HEK293 (cell line): ENCODE data around the gene MAEA.

Experiments
- CTCF ChIA-PET: fragments of 350-600 bp; formaldehyde crosslinking; extraction: SDS; loops from one replicate; lab custom pipeline; 2021; ENCODE audit warnings: antibody characterized with exemption; lab: Yijun Ruan, JAX
- POLR2A ChIA-PET: fragments of 300-600 bp; formaldehyde crosslinking; extraction: SDS; loops from one replicate; lab custom pipeline; 2020; ENCODE audit warnings: antibody characterized with exemption, inconsistent platforms; lab: Yijun Ruan, JAX
- H3K27ac ChIP-seq: fragments of 200-500 bp; sonication (Bioruptor generic); 2 replicates; pipeline ENCODE4 v1.5.1; 2014; ENCODE audit warnings: low read depth, low read length, control low read depth, inconsistent platforms; ENCODE audit errors: extremely low read depth
- H3K36me3 ChIP-seq, 2 experiments: fragments of 200-500 bp in 1 of 2; sonication (Bioruptor generic) in 1 of 2; 1 replicate in 1 of 2; 2 replicates in 1 of 2; pipeline ENCODE4 v1.5.1; 2014 to 2017; ENCODE audit warnings: inconsistent platforms in 2 of 2, low read length in 2 of 2; ENCODE audit not compliant: control insufficient read depth in 2 of 2, insufficient read depth in 1 of 2
- H3K4me1 ChIP-seq: fragments of 200-500 bp; sonication (Bioruptor generic); 2 replicates; pipeline ENCODE4 v1.5.1; 2014; ENCODE audit warnings: mild to moderate bottlenecking, low read length, inconsistent platforms; ENCODE audit not compliant: control insufficient read depth, insufficient read depth
- H3K4me3 ChIP-seq: 2 replicates; pipeline ENCODE4 v1.5.1; 2011; ENCODE audit warnings: low read depth, mild to moderate bottlenecking, control low read depth, low read length, moderate library complexity
- H3K9me3 ChIP-seq: fragments of 200-500 bp; sonication (Bioruptor generic); 2 replicates; pipeline ENCODE4 v1.5.1; 2014; ENCODE audit warnings: low read depth, low read length, inconsistent platforms; ENCODE audit not compliant: control insufficient read depth, insufficient read depth
- SP3 ChIP-seq: fragments of 450-650 bp; formaldehyde crosslinking; IDR thresholded peaks from 2 replicates; pipeline ENCODE4 v1.5.1; 2016; ENCODE audit warnings: missing biosample characterization, missing genetic modification characterization
- TCF7L2 ChIP-seq: IDR thresholded peaks from 2 replicates; pipeline ENCODE4 v1.6.1; 2011; ENCODE audit warnings: low read depth, mild to moderate bottlenecking, inconsistent platforms, low read length, moderate library complexity, borderline replicate concordance
- WT1 ChIP-seq: fragments of 450-650 bp; formaldehyde crosslinking; IDR thresholded peaks from 2 replicates; pipeline ENCODE4 v1.5.1; 2016; ENCODE audit warnings: missing biosample characterization, missing genetic modification characterization
- ZBTB20 ChIP-seq: fragments of 450-650 bp; formaldehyde crosslinking; IDR thresholded peaks from 2 replicates; pipeline ENCODE4 v1.5.1; 2016; ENCODE audit warnings: missing biosample characterization, missing genetic modification characterization
- ZNF16 ChIP-seq: fragments of 450-650 bp; formaldehyde crosslinking; IDR thresholded peaks from 2 replicates; pipeline ENCODE4 v1.5.1; 2016; ENCODE audit warnings: low read depth, missing biosample characterization, missing genetic modification characterization
- ZNF19 ChIP-seq: fragments of 450-650 bp; formaldehyde crosslinking; IDR thresholded peaks from 2 replicates; pipeline ENCODE4; 2016; ENCODE audit warnings: missing biosample characterization, missing genetic modification characterization, low read depth
- ZNF214 ChIP-seq: fragments of 450-650 bp; formaldehyde crosslinking; IDR thresholded peaks from 2 replicates; pipeline ENCODE4 v1.5.1; 2017; ENCODE audit warnings: missing biosample characterization, mild to moderate bottlenecking, missing genetic modification characterization, borderline replicate concordance
- ZNF350 ChIP-seq: fragments of 450-650 bp; formaldehyde crosslinking; IDR thresholded peaks from 2 replicates; pipeline ENCODE4 v1.5.0; 2017; ENCODE audit warnings: missing biosample characterization, mild to moderate bottlenecking, missing genetic modification characterization
- ZNF391 ChIP-seq: fragments of 450-650 bp; formaldehyde crosslinking; IDR thresholded peaks from 2 replicates; pipeline ENCODE4 v1.5.1; 2016; ENCODE audit warnings: low read depth, missing biosample characterization, missing genetic modification characterization, borderline replicate concordance
- ZNF514 ChIP-seq: fragments of 450-650 bp; formaldehyde crosslinking; IDR thresholded peaks from 2 replicates; pipeline ENCODE4 v1.5.1; 2016; ENCODE audit warnings: missing biosample characterization, missing genetic modification characterization
- ZNF529 ChIP-seq: fragments of 450-650 bp; formaldehyde crosslinking; IDR thresholded peaks from 2 replicates; pipeline ENCODE4 v1.5.1; 2017; ENCODE audit warnings: missing genetic modification characterization, missing biosample characterization; ENCODE audit not compliant: insufficient replicate concordance
- ZNF544 ChIP-seq: fragments of 450-650 bp; formaldehyde crosslinking; IDR thresholded peaks from 2 replicates; pipeline ENCODE4 v1.5.0; 2017; ENCODE audit warnings: missing biosample characterization, missing genetic modification characterization
- ZNF558 ChIP-seq: fragments of 450-650 bp; formaldehyde crosslinking; IDR thresholded peaks from 2 replicates; pipeline ENCODE4 v1.5.1; 2016; ENCODE audit warnings: missing biosample characterization, missing genetic modification characterization
- ZNF660 ChIP-seq: fragments of 450-650 bp; IDR thresholded peaks from 2 replicates; pipeline ENCODE4 v1.5.1; 2018; ENCODE audit warnings: missing biosample characterization, mild to moderate bottlenecking, missing genetic modification characterization
- ZNF776 ChIP-seq: fragments of 450-650 bp; formaldehyde crosslinking; IDR thresholded peaks from 2 replicates; pipeline ENCODE4 v1.5.0; 2017; ENCODE audit warnings: missing biosample characterization, missing genetic modification characterization, borderline replicate concordance
- ZSCAN16 ChIP-seq: fragments of 450-650 bp; formaldehyde crosslinking; IDR thresholded peaks from 2 replicates; pipeline ENCODE4 v1.5.1; 2016; ENCODE audit warnings: missing biosample characterization, missing genetic modification characterization
- TF ChIP-seq, protein P1 (sequence below): fragments of 450-650 bp; formaldehyde crosslinking; IDR thresholded peaks from 2 replicates; pipeline ENCODE4 v1.5.1; 2016; ENCODE audit warnings: missing biosample characterization, missing genetic modification characterization, borderline replicate concordance
- TF ChIP-seq, protein P2 (sequence below): fragments of 450-650 bp; formaldehyde crosslinking; IDR thresholded peaks from 2 replicates; pipeline ENCODE4 v1.5.1; 2016; ENCODE audit warnings: missing biosample characterization, missing genetic modification characterization
- TF ChIP-seq, protein P3 (sequence below): fragments of 450-650 bp; formaldehyde crosslinking; IDR thresholded peaks from 2 replicates; pipeline ENCODE4 v1.5.1; 2016; ENCODE audit warnings: missing biosample characterization, missing genetic modification characterization
- TF ChIP-seq, protein P4 (sequence below): fragments of 450-650 bp; formaldehyde crosslinking; IDR thresholded peaks from 2 replicates; pipeline ENCODE4; 2016; ENCODE audit warnings: missing biosample characterization, missing genetic modification characterization

The MAEA gene

DNA sequence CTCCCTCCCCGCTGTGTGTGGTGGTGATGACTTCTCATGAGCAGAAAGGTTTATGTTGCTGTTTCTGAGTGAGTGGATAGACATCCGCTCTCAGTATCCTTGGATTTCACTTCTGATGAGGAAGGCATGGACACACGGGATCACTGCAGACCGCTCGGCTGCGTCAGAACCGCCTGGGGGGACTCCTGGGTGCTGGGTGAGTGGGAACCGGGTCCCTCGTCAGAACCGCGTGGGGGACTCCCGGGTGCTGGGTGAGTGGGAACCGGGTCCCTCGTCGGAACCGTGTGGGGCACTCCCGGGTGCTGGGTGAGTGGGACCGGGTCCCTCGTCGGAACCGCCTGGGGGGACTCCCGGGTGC is 49.8 kb upstream of the MAEA start (continued):
- TF ChIP-seq, protein P1, sequence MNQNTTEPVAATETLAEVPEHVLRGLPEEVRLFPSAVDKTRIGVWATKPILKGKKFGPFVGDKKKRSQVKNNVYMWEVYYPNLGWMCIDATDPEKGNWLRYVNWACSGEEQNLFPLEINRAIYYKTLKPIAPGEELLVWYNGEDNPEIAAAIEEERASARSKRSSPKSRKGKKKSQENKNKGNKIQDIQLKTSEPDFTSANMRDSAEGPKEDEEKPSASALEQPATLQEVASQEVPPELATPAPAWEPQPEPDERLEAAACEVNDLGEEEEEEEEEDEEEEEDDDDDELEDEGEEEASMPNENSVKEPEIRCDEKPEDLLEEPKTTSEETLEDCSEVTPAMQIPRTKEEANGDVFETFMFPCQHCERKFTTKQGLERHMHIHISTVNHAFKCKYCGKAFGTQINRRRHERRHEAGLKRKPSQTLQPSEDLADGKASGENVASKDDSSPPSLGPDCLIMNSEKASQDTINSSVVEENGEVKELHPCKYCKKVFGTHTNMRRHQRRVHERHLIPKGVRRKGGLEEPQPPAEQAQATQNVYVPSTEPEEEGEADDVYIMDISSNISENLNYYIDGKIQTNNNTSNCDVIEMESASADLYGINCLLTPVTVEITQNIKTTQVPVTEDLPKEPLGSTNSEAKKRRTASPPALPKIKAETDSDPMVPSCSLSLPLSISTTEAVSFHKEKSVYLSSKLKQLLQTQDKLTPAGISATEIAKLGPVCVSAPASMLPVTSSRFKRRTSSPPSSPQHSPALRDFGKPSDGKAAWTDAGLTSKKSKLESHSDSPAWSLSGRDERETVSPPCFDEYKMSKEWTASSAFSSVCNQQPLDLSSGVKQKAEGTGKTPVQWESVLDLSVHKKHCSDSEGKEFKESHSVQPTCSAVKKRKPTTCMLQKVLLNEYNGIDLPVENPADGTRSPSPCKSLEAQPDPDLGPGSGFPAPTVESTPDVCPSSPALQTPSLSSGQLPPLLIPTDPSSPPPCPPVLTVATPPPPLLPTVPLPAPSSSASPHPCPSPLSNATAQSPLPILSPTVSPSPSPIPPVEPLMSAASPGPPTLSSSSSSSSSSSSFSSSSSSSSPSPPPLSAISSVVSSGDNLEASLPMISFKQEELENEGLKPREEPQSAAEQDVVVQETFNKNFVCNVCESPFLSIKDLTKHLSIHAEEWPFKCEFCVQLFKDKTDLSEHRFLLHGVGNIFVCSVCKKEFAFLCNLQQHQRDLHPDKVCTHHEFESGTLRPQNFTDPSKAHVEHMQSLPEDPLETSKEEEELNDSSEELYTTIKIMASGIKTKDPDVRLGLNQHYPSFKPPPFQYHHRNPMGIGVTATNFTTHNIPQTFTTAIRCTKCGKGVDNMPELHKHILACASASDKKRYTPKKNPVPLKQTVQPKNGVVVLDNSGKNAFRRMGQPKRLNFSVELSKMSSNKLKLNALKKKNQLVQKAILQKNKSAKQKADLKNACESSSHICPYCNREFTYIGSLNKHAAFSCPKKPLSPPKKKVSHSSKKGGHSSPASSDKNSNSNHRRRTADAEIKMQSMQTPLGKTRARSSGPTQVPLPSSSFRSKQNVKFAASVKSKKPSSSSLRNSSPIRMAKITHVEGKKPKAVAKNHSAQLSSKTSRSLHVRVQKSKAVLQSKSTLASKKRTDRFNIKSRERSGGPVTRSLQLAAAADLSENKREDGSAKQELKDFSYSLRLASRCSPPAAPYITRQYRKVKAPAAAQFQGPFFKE (tag by site-specific recombination): no peak

DNA sequence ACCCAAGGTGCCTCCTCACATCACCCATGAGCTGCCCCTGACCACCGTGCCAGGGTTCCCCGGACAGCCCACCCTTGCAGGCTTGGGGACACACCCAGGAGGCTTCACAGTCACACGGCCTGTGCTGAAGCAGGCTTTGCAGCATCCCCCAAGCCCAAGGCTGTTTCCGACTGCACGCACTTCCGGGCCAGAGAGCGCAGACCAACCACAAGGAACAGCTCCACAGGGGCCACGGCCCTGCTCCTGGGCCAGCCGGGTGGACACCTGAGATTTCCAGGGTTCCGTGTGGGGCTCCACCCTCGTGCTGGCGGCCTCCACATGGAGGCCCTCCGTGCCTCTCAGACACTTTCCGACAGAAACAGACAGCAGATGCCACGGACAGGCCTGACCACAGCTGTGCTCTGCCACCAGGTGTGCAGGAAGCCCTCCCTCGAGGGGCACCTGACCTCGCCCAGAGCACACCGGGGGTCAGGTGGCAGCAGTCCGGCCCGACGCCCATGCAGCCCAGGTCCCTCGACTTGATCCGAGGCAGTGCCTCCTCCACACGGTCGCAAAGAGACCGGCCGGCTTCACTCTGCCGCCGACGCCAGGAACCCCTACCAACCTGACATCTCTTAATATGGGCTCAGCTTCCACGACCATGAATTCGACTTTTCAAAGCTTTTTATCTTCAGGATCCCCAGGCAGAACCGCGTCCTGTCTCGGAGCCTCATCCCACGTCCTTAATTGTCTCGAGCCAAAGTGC is 48.8 kb upstream of the MAEA start:
- Histone ChIP-seq H3K4me1 (no peaks in the 10 kb centered on the region), H3K27ac (no peak overlapping the region), H3K4me3 (no peak overlapping the region)
- no peak for TF ChIP-seq ZNF514 (tag by site-specific recombination)
- no peak for TF ChIP-seq ZNF544 (tag by site-specific recombination)
- no peak for TF ChIP-seq ZNF350 (tag by site-specific recombination)
- TF ChIP-seq ZNF391 (tag by site-specific recombination): no peak
- TF ChIP-seq, all 188 proteins: peak for 0
- ChIA-PET POLR2A (no interaction called here), CTCF (no interaction called here)
- Histone ChIP-seq H3K36me3 (peaks cover 0 to 71% of the 10 kb centered on the region in 2 experiments; a peak in 1 of 3 replicates), H3K9me3 (no peaks in the 10 kb centered on the region)

DNA sequence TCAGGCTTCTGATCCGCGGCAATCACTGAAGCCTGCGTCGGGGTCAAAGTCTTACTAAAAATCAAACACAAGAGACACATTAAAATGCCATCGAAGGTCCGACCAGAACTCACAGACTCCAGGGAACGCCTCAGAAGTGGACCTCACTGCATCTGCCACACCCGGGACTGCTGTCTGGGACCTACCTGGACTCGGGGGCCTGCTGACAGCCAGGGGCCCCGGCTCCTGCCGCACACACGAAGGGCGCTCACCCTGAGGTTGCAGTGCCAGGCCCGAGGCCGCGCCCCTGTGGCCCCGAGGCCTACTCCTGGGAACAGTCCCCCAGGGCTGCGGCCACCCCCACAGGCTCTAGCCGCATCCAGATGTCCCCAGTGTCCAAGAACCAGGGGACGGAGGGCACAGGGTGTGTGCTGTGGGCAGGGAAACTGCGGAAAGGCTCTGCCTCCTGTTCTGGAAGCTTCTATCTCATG is 48.2 kb upstream of the MAEA start:
- TF ChIP-seq ZNF660 (tag by site-specific recombination): no peak
- no peak for TF ChIP-seq ZNF19
- TF ChIP-seq, protein P2, sequence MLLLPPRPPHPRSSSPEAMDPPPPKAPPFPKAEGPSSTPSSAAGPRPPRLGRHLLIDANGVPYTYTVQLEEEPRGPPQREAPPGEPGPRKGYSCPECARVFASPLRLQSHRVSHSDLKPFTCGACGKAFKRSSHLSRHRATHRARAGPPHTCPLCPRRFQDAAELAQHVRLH (tag by site-specific recombination): no peak
- TF ChIP-seq ZNF16: no peak
- TF ChIP-seq ZNF529 (tag by site-specific recombination): no peak
- TF ChIP-seq ZSCAN16 (tag by site-specific recombination): no peak
- TF ChIP-seq ZNF214 (tag by site-specific recombination): no peak
- no peak for TF ChIP-seq ZNF776 (tag by site-specific recombination)
- TF ChIP-seq SP3 (tag by site-specific recombination): no peak
- TF ChIP-seq, protein P3, sequence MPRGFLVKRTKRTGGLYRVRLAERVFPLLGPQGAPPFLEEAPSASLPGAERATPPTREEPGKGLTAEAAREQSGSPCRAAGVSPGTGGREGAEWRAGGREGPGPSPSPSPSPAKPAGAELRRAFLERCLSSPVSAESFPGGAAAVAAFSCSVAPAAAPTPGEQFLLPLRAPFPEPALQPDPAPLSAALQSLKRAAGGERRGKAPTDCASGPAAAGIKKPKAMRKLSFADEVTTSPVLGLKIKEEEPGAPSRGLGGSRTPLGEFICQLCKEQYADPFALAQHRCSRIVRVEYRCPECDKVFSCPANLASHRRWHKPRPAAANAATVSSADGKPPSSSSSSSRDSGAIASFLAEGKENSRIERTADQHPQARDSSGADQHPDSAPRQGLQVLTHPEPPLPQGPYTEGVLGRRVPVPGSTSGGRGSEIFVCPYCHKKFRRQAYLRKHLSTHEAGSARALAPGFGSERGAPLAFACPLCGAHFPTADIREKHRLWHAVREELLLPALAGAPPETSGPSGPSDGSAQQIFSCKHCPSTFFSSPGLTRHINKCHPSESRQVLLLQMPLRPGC (tag by site-specific recombination): no peak
- no peak for TF ChIP-seq ZBTB20
- no peak for TF ChIP-seq WT1 (tag by site-specific recombination)
- TF ChIP-seq, protein P4, sequence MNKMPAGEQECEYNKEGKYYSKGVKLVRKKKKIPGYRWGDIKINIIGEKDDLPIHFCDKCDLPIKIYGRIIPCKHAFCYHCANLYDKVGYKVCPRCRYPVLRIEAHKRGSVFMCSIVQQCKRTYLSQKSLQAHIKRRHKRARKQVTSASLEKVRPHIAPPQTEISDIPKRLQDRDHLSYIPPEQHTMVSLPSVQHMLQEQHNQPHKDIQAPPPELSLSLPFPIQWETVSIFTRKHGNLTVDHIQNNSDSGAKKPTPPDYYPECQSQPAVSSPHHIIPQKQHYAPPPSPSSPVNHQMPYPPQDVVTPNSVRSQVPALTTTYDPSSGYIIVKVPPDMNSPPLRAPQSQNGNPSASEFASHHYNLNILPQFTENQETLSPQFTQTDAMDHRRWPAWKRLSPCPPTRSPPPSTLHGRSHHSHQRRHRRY: no peak
- TF ChIP-seq ZNF558 (tag by site-specific recombination): no peak
- TF ChIP-seq TCF7L2: no peak
- POLR2A ChIA-PET: no interaction called here
- Histone ChIP-seq H3K4me1 (no peaks in the 10 kb centered on the region), H3K36me3 (peaks cover 0 to 70% of the 10 kb centered on the region in 2 experiments; a peak in 1 of 3 replicates), H3K9me3 (no peaks in the 10 kb centered on the region), H3K27ac (no peak overlapping the region), H3K4me3 (no peak overlapping the region)
- CTCF ChIA-PET: no interaction called here
